D721Med (cell line): ENCODE measurements around the gene SMYD2.

Source experiments
- DNase-seq: peaks from one replicate; pipeline ENCODE4 v3.0.0; 2011; ENCODE audit warnings: low spot score; ENCODE audit not compliant: insufficient read length
- FAIRE-seq: peaks from 2 replicates; lab custom pipeline; 2011; peaks lifted over from hg19 to GRCh38; lab: Jason Lieb, UNC
- CTCF ChIP-seq: IDR thresholded peaks from 2 replicates; pipeline ENCODE4 v1.5.1; 2012; ENCODE audit warnings: mild to moderate bottlenecking, control low read depth; ENCODE audit not compliant: insufficient read depth; ENCODE audit errors: missing control alignments

SMYD2 gene

GRCh38 chr1:214305164-214305751 lies 24.3 kb downstream of the SMYD2 start:
- TF ChIP-seq CTCF = no peak
- no peak for FAIRE-seq
- DNase-seq = no peak

GRCh38 chr1:214306269-214306668 lies 25.3 kb downstream of the SMYD2 start:
- DNase-seq (no peak), FAIRE-seq (no peak)
- TF ChIP-seq CTCF = no peak

- FAIRE-seq (peak; percentile 75), DNase-seq (no peak)
- TF ChIP-seq CTCF = no peak
These were observed 29.1 kb downstream of the SMYD2 start for GRCh38 chr1:214310010-214310409.

GRCh38 chr1:214310777-214311690 lies 30.1 kb downstream of the SMYD2 start:
- DNase-seq = no peak
- no peak for TF ChIP-seq CTCF
- peak; percentile 89 for FAIRE-seq

GRCh38 chr1:214312530-214313051 lies 31.6 kb downstream of the SMYD2 start:
- DNase-seq (no peak), FAIRE-seq (no peak)
- TF ChIP-seq CTCF = no peak

GRCh38 chr1:214314178-214314843 lies 33.4 kb downstream of the SMYD2 start:
- TF ChIP-seq CTCF = no peak

More at GRCh38 chr1:214314178-214314843, 33.4 kb downstream of the SMYD2 start:
- FAIRE-seq = no peak
- DNase-seq = no peak
